NCI-H82 (cell line): ENCODE results near the gene SHPK.

Source experiments
- DNase-seq: peaks from one replicate; lab custom pipeline; 2025; lab: John Stamatoyannopoulos, UW

Gene SHPK

DNA sequence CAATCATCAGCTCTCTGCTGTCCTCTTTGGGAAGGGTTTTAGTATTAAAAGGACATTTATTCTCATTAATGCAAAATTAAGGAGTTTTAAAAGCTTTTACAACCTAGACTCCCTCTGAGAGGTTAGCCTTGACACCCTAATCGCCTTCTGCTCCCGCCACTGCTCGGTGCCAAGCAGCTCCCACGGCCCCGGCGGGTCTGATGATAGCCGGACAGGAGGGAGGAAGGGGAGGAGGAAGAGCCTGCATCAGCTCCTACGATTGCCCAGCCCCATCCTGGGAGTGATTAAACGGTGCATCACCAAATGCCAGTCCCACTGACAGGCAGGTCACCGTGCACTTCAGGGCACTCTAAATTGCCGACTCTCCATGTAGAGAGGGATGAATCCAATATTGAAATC lies 8.3 kb downstream of the SHPK start:
- DNase-seq = no peak

- no peak for DNase-seq
Measured at GRCh38 chr17:3626831-3627768, 8.9 kb downstream of the SHPK start.

GRCh38 chr17:3622977-3623594 lies 13.0 kb downstream of the SHPK start:
- DNase-seq = no peak

DNA sequence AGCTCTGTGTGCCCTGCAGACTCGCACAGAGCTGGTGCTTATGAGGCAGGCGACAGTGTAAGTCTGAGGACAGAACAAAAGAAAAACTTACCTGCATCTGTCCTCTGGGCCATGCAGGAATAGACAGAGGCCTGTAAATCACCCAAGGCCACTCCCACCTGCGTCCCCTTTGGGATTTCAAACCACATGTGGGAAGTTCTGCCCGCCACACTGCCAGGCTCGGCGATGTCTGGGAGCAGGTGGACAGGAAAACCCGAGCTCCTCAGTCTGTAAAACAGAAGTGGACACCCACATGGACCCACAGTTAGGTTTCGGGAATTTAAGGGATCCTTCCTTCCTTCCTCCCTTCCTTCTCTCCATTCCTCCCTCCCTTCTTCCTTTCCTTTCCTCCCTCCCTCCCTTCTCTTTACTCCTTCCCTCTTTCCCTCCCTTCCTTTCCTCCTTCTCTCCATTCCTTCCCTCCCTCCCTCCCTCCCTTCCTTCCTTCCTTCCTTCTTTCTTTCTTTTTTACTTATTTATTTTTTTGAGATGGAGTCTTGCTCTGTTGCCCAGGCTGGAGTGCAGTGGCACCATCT lies 14.8 kb downstream of the SHPK start:
- no peak for DNase-seq

DNA sequence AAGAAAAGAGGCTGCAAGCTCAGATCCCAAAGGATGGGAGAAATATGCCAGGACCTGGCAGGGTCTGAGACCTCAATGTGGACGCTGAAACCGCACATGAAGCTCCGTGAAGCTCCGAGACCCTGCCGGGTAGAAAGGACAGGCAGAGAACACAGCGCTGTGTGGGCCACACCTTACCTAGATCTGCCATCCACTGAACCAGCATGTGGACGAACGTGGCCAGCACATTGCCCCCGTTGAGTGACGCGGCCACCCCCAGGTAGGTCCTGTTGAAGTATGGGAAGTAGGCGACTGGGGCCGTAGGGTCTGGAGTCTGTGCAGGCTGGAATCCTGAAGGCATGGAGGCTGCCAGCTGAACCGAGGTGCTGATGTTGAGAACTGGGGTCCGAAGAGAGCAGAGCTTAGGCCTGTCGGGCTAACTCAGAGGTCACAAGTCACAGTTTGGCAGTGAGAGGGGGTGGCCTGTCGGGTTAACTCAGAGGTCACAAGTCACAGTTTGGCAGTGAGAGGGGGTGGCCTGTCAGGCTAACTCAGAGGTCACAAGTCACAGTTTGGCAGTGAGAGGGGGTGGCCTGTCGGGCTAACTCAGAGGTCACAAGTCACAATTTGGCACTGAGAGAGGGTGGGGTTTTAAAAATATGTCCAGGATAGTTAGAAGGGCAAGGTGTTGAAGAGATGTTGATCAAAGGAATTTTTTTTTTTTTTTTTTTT lies 20.7 kb downstream of the SHPK start:
- no peak for DNase-seq

DNA sequence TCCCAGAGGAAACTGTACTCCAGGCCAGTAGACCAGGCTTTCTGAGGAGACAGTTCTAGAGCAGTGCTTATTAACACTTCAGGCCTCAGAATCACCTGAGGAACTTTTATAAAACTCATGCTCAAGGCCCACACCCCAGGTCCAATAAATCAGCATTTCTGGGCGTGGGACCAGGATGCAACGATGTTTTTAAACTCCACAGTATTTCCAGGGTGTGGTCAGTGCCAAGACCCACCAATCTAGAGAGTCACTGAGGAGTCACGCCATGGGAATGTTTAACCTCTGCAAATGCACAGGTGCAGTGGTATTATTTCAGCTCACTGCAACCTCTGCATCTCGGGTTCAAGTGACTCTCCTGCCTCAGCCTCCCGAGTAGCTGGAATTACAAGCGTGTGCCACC lies 22.9 kb downstream of the SHPK start:
- DNase-seq = no peak

DNA sequence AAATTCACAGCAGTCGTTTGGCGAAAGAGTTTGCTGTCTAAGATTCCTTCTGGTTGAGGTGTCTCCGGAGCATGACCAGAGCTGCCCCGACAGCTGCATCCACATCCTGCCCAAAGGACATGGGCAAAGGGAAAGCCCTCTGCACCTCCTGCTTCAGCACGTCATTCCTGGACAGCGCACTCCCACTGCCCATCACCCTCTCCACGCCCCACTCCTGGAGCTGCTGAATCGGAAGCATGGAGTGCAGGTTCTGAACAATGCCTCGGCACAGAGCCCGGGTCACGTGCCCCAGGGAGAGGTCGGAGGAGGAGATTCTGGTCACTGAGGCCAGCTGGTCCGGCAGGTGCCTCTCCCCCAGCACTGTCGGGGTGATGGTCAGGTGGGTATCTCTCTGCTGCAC lies 25.5 kb downstream of the SHPK start:
- DNase-seq = no peak

- no peak for DNase-seq
Measured at GRCh38 chr17:3609689-3610088, 26.4 kb downstream of the SHPK start.

DNA sequence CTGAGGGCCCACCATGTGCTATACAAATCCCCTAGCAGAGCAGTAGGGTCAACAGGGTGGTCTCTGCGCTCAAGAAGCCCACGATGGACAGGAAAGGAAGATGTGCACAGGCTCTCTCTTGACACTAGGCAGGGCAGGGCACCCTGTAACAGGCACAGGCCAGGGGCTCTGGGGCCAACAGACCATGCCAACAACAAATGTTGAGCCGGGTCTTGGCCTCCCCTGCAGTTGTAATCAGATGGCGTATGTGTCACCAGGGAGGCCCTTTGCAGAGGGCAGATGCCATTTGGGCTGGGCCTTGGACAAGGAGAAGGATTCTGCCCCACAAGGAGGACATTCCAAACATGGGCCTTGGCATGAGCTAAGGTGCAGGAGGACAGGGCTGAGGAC lies 32.2 kb downstream of the SHPK start:
- DNase-seq = no peak

- DNase-seq = no peak
Measured at GRCh38 chr17:3603119-3603869, 32.8 kb downstream of the SHPK start.

GRCh38 chr17:3602499-3602898 lies 33.6 kb downstream of the SHPK start:
- DNase-seq = peak; percentile 91

DNA sequence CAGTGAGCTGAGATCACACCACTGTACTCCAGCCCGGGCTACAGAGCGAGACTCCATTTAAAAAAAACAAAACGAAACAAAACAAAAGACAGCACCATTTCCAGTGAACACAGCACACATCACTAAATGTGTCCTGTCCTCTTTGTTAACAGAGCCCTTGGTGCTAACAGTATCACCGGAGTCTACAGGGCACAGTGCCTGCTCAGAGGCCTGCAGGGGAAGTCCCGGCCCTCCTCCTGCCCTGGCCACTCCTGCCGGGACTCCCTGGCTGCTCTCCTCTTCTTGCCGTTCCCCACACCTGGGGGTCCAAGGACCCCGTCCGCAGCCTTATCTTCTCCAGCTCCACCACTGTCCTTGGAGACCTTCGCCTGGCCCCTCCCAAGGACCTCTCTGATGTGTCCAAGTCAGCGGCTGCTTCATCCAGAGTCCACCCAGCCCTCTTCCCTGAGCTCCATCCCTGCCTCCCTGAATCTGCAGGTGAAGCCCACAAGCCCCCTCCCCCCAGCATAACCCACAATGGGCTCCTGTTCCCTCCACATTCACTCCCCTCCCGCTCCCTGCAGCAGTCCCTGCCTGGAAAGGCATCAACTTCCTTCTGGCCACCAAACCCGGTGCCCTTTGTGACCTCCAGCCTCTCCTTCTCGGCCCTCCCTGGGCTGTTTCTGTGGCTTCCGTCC lies 35.4 kb downstream of the SHPK start:
- no peak for DNase-seq

DNA sequence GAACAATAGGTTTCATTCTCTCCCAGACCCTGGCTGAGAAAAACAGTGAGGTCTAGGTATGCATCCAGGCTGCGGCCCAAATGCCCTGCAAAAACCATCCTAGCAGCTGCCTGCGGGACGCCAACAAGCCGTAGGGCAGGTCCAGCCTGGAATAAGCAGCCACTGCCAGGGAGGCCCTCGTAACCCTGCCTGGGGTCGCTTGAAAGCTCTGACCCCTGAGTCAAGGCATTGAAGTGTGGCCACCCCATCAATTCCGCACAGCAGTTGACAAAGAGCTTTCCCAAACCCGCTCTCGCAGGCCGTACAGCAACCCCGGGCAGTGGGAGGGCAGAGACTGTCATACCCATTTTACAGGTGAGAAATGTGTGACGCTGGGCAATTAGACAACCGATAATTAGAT lies 38.0 kb downstream of the SHPK start:
- no peak for DNase-seq

DNA sequence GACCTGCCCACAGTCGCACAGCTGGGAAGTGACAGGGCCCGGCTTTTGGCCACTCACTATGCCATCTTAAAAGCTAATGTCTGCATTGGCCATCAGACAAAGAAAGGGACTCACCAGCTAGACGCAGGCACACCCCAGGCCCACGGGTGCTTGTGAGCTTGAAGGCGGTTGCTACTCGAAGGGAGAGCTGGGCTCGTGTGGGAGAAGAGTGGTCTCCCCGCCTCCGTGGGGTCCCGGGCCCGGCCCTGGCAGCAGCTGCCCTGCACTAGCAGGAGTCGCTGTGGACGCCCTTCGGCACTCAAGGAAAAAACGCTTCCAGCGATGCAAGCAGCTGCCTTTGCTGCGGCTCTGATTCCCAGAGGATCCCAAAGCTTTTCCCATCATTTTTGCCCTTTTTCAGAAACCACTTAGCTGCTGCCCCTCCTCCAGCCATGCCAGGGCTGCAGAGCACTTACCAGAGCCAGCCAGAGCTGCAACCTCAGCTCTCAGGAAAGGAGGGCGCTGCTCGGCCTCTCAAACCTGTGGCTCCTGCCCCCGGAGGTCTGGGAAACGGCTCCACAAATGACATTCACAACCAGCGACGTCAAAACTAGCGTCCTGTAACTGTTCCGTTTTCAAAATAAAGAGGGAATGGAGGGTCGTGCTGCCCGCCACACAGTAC lies 39.1 kb downstream of the SHPK start:
- no peak for DNase-seq

DNA sequence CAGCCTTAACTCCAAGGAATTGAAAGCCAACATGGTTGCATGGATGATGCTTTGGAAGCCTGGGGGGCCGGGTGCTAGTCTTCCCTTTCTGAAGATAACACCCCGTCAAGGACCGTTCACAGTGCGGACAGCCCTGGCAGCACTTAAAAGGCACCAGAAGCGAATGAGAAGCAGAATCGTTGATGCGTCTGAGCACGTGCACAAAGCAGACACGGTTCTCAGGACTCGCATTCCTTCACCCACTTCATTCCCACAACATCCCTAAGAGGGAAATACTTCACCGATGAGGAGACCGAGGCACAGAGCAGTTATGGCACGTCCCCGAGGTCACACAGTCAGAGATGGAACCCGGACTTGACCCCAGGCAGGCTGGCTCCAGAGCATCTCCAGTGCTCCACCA lies 41.1 kb downstream of the SHPK start:
- no peak for DNase-seq

DNA sequence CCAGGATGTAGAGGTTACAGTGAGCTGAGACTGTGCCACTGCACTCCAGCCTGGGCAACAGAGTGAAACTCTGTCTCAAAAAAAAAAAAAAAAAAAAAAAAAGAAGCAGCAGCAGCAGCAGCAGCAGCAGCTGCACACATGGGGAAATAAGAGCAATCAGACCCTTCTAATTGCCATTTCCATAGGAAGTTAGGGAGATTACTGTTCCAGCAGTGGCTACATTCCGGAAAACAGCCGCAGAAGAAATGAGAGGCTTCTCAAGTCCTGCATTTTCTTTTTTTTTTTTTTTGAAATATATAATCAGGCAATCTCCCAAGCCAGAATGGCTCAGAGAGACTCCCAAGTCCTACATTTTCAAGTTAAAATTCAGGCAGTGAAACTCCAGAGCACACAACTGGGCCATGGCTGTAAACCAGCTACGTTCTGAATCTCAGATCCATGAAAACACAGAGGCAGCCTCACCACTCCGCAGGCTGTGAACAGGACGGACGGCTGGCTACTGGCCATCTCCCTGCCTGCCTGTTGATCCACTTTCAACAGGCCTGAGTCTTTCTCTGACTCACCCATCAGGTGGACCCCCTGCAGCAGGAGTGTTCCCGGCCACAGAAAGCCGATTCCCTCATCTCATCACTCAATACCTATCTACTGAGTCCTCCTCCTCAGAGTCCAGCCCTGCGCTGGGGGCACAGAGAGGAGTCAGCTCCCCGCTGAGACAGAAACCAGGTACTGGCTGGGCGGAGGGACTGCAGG lies 41.8 kb downstream of the SHPK start:
- DNase-seq = no peak

DNA sequence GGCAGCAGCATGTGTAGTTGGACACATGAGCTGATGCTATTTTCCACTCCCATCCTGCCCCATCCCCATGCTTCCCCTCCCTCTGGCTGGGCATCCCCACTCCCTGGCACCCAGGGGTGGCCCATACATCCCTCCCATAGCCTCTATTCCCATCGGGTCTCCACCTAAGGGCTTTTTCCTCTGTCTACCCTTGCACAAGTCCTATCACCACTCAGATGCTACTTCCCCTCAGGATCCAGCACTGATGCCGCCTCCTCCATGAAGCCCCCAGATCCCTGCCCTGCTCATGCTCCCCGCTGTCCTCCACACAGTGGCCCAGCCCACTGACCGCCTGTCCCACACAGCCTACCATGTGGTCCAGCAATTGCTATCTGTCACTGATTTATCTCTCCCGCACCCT lies 42.7 kb downstream of the SHPK start:
- no peak for DNase-seq

- DNase-seq = no peak
Measured at GRCh38 chr17:3592216-3592860, 43.7 kb downstream of the SHPK start.

DNA sequence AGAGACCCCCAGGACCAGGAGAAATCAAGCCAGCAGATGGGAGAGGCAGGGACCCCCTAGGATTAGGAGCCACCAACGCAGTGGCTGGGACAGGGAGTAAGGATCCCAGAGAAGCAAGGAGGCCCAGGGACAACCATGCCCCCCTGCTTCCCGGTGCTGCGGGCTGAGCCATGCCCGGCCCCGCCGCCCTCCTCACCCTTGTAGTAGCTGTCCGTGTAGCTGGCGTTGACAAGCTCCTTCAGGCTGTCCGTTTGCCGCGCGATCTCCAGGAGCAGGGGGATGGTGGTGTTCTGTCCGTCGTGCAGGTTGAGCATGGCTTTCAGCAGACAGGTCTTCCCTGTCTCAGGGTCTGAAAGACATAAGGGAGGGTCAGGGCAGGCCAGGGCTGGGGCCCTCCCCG lies 45.3 kb downstream of the SHPK start:
- DNase-seq = no peak

GRCh38 chr17:3590231-3590630 lies 45.8 kb downstream of the SHPK start:
- DNase-seq = no peak
